Mucosa of gallbladder (tissue), 1 donor: ENCODE results near the gene GARIN5B. TPM values are rescaled to one million over a fixed set of nuclear protein-coding genes. Genes with fewer than 3 reads are reported as not detected.

ENCODE experiments used
- DNase-seq: peaks from one replicate; pipeline ENCODE4 v3.0.0-alpha.2; 2020; ENCODE audit warnings: low spot score
- total RNA-seq: library from RNA; stranded (reverse); gene quantifications from one replicate; pipeline ENCODE4 v1.2.1, GENCODE V29; 2021
- donor health status: DM: no; HTN: no; CAD: no.

GARIN5B gene
- total RNA-seq, 1 donor from 2014 or later, result not detected

DNA sequence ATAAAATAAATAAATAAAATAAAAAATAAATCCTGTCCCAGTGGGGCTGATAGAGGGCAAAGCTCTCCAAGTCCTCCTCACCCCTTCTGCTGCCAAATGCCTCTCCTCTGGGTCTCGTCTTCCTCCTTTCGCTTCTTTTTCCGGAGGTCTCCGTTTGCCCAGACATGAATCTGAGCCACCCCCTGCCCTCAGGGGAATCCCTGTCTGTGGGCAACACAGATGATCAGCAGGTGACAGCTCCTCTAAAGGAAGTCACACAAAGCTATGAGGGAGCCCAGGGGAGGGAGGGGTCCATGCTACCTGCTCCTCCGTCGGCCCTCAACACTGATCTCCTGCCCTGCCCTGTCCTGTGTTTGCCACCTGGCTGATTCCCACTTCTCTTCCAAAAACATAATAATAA, 38.4 kb downstream of the GARIN5B start:
- DNase-seq, result no peak

DNA sequence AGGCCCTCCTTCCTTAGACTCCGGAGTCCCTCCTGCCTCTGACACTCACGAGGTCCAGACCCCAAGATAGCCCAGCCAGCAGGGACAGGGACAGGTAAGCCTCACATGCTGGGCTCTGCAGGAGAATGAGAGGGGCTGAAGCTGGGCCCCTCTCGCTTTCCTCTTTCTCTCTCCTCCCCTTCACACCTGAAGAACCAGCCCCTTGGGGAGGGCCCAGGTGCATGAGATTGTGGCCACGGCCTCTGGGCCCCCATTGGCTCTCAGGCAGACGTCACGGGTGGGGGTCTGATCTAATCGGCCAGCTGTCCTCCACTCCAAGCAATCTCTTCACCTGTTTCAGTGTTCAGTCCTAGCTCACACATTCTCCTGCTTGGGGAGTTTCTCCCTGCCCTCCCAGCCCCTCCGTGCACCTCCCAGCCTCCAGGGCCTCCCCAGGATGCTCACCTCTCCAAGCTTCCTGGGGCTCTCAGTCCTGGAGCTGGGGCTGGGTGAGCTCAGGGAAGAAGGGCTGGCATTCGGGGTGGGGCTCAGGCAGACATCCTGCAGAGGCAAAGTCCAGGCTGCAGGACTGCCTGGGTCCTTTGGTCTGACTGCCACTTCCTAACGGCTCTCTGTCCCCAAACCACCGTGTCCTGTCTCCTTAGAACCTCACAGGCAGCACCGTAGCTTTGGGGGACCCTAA, 40.7 kb downstream of the GARIN5B start:
- DNase-seq, result peak; percentile 50

DNA sequence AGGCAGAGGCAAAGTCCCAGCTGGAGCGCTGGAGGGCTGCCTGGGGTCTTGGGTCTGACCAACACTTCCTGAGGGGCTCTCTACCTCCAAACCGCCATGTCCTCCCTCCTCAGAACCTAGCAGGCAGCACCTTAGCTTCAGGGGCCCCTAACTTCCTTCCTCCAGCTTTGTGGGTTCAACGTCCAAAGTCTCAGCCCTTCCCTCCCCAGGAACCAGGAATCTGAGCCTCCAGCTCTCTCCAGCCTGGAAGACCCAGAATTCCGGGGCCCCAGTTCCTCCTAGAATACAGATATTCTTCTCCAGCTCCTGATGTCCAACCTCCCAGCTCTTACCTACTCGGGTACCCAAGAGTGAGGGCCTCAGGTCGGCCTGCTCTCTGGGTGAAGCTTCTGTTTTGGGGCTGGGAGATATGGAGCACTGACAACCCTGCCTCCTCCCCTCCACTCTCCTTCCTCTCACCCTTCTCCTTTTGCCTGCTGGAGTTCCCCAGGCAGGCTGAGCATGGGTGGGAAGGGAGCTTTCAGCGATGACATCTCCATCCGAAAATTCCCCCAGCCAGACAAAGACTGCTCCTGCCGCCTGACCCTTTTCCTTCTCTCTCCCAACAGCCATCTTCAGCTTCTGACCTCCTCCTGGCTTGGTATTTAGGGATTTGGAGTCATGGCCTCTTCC, 41.5 kb downstream of the GARIN5B start:
- no peak for DNase-seq

DNA sequence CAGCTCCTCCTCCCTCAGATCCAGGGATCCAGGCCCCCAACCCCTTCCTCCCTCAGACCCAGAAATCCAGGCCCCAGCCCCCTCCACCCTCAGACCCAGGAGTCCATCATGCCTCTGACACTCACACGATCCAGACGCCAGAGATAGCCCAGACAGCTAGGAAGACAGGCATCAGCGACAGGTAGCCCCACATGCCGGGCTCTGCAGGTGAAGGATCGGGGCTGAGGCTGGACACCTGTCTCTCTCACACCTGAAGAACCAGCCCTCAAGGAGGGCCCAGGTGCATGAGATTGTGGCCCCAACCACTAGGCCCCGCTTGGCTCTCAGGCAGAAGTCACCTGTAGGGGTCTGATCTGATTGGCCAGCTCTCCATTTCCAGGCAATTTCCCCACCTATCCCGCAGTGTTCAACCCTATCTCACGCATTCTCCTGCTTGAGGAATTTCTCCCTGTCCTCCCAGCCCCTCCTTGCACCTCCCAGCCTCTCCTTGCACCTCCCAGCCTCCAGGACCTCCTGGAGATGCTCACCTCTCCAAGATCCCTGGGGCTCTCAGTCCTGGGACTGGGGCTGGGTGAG, 42.1 kb downstream of the GARIN5B start:
- no peak for DNase-seq

DNA sequence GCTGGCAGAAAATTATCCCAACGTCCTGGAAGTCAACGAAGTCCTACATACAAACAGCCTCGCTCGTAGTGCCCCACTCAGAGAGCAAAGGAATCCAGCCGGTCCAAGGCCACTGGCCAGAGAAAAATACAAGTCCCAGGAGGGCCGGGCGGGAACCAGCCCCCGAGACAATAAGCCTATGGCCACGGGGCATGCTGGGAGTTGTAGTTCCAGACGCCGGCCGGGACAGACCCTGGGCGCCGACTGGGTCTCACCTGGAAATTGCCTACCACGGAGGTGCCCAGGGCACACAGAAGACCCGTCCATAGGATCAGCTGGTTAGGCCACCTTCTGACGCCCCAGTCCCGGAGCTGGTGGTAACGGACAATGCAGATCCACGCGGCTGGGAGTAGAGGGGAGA, 43.3 kb downstream of the GARIN5B start:
- peak; percentile 39 for DNase-seq

DNA sequence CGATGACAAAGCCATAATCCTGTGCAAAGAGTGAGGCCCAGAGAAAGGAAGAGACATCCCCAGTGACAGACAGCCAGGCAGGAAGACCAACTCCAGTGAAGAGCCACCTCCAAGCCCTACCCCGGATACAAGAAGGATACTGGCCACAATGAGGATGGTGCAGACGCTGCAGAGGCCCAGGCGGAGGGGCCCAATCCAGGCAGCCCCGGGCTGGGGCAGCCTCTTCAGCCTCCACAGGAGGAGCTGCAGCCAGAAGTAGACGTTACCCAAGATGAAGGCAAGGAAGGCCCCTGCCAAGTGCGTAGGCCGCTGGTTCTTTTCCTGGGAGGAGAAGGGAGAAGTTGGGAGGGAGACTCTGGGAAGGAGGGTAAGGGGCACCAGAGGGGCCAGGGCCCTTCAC, 46.4 kb downstream of the GARIN5B start:
- DNase-seq, result no peak

DNA sequence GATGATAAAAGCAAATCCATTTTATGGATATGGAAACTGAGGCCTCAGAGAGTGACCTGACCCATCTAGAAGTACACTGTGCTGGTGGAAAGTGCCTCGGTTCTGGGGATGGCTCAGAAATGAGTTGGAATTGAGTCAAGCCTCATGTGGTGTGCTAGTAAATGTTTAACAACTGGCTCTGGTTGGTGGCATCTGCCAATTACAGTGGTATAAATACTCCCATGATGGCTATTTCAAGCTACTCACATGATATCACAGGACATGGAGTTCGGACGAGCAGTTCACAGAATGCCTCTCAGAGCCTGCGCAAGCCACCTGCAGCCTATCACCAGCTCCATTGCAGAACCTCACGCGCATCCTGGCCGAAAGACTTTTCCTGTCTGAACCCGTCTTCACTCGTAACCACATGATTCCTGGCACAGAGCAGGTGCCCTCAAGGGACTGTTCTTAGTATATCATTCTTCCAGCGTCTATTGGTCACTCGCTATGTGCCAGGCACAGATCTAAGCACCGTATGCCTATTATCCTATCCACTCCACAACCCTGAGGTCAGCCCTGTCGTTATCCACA, 47.0 kb downstream of the GARIN5B start:
- no peak for DNase-seq

DNA sequence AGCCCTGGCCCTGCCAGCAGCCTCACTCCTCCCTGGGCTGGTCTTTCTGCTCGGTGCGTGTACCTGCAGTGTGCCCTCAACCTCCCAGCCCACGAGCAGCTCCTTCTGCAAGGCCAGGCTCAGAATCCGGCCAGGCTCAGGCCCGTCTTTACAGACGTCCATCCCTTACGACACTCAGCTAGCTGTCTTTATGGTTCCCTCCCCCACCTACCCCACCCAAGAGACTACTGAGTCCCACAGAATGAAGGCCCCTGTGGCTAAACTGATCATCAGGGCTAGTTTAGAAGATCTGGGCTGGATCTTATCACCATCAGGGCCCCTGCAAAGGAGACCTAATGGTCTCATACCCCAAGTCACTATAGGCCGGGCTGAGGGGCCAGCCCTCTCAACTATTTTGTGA, 48.7 kb downstream of the GARIN5B start:
- no peak for DNase-seq

DNA sequence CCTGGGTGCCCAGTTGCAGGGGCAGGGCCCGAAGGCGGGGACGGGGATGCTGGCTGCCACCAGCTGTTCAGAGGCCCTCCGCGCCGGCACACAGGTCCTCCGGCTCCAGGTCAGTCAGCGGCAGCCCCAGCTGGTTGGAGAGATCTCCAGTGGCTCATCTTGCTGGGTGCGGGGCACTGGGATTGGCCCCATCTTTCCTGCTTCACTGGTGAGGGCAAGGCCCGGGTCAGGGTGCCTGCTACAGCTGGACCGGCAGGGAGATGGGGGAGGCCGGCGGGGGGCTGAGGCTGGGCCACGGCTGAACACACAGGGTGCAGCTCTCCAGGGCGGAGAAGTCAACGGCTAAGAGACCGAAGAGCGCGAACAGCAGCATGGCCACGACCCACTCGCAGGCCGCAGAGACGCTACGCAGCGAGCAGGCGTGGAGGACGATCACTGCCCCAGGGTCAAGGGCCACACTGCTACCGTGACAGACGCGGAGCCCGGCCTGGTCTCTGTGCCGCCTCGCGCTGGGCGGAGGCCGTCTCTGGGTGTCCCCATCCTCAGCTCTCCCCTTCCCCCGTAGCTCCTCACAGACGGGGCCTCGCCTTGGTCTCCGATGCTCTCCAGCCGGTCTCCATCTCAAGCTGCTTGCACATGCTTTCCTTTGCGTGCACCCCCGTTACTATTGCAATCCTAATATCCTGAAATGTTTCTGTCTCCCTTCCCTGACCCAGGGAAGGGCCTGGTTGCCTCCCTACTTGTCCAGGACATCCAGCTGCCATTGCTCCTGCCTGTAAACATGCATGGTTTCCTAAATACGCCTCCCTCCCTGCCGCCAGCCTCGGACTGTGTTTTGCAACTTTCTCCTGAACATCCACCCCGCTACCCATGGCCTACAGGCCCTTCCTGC, 50.2 kb downstream of the GARIN5B start:
- DNase-seq, result no peak

DNA sequence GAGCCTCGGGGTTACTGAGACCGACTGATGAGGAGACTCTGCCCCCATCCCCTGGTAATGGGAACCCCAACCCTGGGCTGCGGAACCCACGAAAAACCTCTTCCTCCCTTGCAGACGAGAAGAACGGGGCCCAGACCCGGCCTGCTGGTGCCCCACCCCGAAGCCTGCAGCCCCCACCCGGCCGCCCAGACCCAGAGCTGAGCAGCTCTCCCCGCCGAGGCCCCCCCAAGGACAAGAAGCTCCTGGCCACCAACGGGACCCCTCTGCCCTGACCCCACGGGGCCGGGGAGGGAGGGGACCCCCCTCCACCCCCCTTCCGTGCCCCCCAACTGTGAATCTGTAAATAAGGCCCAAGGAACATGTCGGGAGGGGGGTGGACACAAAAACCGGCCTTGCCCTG, 51.3 kb downstream of the GARIN5B start:
- DNase-seq, result no peak

DNA sequence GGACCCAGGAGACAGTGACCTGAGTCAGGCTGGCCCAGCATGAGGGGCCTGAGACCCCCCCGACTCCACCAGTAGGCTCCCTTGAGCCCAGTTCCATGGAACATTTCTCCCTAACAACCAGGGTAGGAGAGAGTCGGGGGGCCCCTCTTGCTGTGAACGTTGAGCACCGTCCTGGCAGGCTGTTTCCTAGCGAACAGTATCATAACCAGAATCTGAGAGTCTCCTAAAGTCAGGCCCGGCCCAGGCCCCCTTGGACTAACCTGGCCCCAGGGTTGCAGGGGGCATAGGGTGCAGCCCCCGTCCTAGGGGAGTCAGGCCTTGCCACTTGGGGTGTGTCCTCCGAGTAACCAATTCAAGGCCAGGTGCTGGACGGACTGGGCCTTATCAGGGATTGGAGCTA, 51.7 kb downstream of the GARIN5B start:
- no peak for DNase-seq

DNA sequence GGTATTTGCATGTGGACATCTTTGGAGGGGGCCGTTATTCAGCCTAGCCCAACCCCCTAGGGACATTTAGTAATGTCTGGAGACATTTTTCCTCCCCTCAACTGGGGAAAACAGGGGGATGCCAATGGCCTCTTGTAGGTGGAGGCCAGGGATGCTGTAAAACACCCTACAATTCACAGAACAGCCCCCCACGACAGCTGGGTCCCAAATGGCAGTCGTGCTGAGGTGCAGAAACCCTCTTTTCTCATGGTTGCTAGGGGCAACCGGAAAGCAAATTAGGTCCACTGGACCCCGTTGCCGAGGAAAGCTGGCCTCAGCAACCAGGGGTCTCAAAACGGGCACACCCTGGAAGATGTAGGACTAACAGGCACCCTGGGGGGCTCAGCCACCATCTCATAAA, 52.6 kb downstream of the GARIN5B start:
- DNase-seq, result no peak

DNA sequence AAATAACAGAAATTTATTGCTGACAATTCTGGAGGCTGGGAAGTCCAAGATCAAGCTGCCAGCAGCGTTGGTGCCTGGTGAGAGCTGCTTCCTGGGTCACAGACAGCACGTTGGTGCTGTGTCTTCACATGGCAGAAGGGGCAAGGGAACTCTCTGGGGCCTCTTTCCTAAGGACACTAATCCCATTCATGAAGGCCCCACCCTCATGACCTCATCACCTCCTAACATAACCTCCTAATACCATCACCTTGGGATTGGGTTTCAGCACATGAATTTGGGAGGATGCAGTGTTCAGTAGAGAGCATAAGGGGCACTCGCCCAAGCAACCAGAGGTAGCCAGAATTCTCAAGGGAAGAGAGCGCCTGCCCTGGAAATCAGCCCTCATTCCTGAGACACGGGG, 53.6 kb downstream of the GARIN5B start:
- no peak for DNase-seq

DNA sequence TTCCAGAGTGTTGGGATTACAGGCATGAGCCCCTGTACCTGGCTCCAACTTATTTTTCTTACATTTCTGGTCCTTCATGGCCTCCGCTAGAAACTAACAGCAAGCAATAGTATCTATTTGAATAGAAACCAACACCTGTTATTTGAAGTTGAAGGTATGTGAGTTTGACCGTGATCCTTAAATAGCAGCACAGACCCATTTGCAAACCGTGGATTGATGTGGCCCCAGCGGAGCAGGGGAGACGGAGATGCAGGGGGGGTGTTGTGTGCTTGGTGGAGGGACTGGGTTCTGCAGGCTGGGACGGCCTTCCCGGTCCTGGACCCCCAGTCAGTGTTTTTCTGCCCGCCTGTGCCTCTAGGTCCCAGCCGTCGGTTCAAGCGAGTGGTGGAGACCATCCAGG, 54.8 kb downstream of the GARIN5B start:
- DNase-seq, result no peak

DNA sequence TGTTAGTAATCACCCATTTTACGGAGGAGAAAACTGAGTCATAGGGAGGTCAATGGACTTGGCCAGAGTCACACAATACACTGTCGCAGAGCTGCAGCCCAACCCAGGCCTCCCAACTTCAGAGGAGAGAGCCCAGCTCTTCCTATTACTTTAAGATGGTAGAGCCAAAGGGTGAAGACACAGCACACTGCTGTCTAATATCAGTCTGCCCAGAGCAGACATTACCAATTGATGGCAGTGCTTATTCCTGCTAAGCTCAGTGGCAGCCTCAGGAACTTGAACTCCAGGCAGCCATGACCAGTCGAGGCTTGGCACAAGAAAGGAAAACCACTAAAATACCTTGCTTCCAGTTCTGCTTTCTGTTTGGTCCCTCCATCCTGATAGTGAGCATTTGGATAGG, 56.3 kb downstream of the GARIN5B start:
- DNase-seq, result no peak

DNA sequence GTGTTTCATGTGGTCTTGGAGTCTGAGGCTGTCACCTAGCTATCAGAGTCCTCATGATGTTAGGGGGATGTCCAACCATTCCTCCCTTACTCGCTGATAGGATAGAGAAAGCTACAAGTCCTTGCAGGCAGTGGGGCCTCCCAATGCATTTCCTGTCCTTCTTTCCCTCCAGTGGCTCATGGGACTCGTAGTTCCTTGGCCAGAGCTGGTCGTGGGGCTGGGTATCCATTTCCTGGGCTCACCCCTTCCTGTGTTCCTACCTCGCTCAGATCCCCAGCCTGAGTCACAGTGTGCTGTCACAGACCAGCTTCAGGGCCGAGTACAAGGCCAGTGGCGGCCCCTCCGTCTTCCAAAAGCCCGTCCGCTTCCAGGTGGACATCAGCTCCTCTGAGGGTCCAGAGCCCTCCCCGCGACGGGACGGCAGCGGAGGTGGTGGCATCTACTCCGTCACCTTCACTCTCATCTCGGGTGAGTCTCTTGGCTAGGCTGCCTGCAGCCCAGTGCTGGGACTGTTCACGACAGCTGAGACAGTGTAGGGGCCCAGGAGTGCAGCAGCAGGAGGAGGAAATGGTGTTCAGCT, 57.0 kb downstream of the GARIN5B start:
- DNase-seq, result no peak

DNA sequence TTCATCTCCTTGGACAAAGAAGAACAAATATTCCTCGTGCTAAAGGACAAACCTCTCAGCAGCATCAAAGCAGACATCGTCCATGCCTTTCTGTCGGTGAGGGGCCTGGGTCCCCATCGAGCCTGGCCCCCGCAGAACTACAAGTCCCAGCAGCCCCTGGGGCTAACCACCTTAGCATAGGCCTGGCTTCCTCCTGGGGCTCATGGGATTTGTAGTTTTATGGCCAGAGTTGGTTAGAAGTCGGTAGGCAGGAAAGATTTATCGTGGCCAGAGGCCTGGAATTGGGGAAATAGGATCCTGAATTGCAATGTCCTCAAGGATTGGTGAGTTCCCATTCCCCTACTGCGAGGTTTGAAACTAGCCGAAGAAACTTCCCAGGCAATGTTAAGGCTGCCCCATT, 57.6 kb downstream of the GARIN5B start:
- DNase-seq, result peak; percentile 41

DNA sequence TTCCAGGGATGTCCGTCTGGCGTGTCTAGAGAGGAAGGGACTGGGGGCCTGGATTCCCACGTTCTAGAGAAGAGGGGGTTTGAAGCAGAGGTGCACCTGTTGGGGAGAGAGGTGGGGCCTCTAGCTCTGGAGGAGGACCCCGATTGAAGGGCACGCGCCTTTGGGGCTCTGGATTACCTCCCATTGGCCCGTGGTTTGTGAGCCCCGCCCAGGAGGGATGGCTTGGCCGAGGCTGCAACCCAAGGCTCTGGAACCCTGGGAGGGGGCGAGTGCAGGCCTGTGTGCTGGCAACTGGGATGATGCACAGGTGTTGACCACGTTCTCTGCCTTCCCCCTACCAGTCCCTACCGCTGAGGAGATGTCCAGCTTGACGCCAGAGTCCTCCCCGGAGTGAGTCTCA, 58.1 kb downstream of the GARIN5B start:
- DNase-seq, result no peak
